ENCODE results near the gene RHBDL1. TPM values are rescaled to one million over a fixed set of nuclear protein-coding genes. Genes with fewer than 3 reads are reported as not detected.
A peak's percentile ranks its signal among the peaks of the same experiment; 100 is the strongest.

The RHBDL1 gene
- total RNA-seq, 1 experiment from 2014 or later = 12.7 TPM

GRCh38 chr16:662095-662494, 13.4 kb upstream of the RHBDL1 start:
- no peak for ATAC-seq
- no TSS peak for BruUV-seq (replicated peaks)
- Histone ChIP-seq H3K27me3 (ENCODE audit: insufficient read depth, low read length) (no peaks in the 10 kb centered on the region), H3K79me2 (ENCODE audit: insufficient read depth, low read length) (no peaks in the 10 kb centered on the region), H3K9ac (ENCODE audit: low read length) (no peak overlapping the region), H3K9me2 (ENCODE audit: insufficient read depth) (no peaks in the 10 kb centered on the region), H2AFZ (ENCODE audit: low read depth, low read length, poor library complexity, severe bottlenecking) (no peak overlapping the region), H3K4me2 (ENCODE audit: low read length) (no peak overlapping the region), H3K4me3 (replicated peaks in 1 of 2; ENCODE audit: low read depth in 1 of 2, low read length in 2 of 2) (no peak overlapping the region), H3K27ac (ENCODE audit: low read depth, low read length) (no peak overlapping the region; the same call in 1 of the 2 replicates), H3K36me3 (ENCODE audit: control insufficient read depth in 1 of 2, insufficient read depth in 2 of 2, low read length in 2 of 2) (no peaks in the 10 kb centered on the region), H3K9me3 (ENCODE audit: control insufficient read depth in 1 of 2, insufficient read depth in 1 of 2, low read depth in 1 of 2, low read length in 2 of 2) (no peaks in the 10 kb centered on the region), H3K4me1 (ENCODE audit: control insufficient read depth in 1 of 2, insufficient read depth in 2 of 2, low read length in 2 of 2) (peaks cover 3 to 9% of the 10 kb centered on the region in 2 experiments; a peak in 2 of 4 replicates), H4K20me1 (ENCODE audit: insufficient read depth) (no peaks in the 10 kb centered on the region)
- ChIA-PET CTCF (no interaction called here), POLR2A (no interaction called here), RAD21 (ENCODE audit: low non-redundant PET in 1 of 2, low total read pairs in 2 of 2, uncharacterized antibody in 2 of 2, unreplicated experiment in 2 of 2) (no interaction called here)
- DNase-seq (ENCODE audit: low read depth, low spot score) = no peak
- no peak for TF ChIP-seq JUND (IDR thresholded peaks at IDR 0.05)
- no peak for TF ChIP-seq POLR2AphosphoS5 (IDR thresholded peaks at IDR 0.05; ENCODE audit: low read depth, low read length)
- no peak for TF ChIP-seq CBX3 (IDR thresholded peaks at IDR 0.05; ENCODE audit: low read depth)
- TF ChIP-seq EZH2 (IDR thresholded peaks at IDR 0.05) = no peak
- TF ChIP-seq TCF7L2 (IDR thresholded peaks at IDR 0.05; ENCODE audit: borderline replicate concordance, extremely low read depth, insufficient read depth, insufficient read length) = no peak
- intact Hi-C loops (cut with micrococcal nuclease) = no loop called here

GRCh38 chr16:662597-662996, 12.9 kb upstream of the RHBDL1 start:
- H3K9me2 ChIP-seq (ENCODE audit: insufficient read depth) = no peaks in the 10 kb centered on the region
- peaks cover 3 to 12% of the 10 kb centered on the region in 2 experiments; a peak in 2 of 4 replicates for H3K4me1 ChIP-seq (ENCODE audit: control insufficient read depth in 1 of 2, insufficient read depth in 2 of 2, low read length in 2 of 2)
- H3K27ac ChIP-seq (ENCODE audit: low read depth, low read length) = no peak overlapping the region
- no peak overlapping the region for H3K4me3 ChIP-seq (replicated peaks in 1 of 2; ENCODE audit: low read depth in 1 of 2, low read length in 2 of 2)
- H3K9me3 ChIP-seq (ENCODE audit: control insufficient read depth in 1 of 2, insufficient read depth in 1 of 2, low read depth in 1 of 2, low read length in 2 of 2) = no peaks in the 10 kb centered on the region
- ATAC-seq (no peak), DNase-seq (ENCODE audit: low read depth, low spot score) (no peak)
- H3K4me2 ChIP-seq (ENCODE audit: low read length) = no peak overlapping the region
- ChIA-PET CTCF (no interaction called here), POLR2A (no interaction called here), RAD21 (ENCODE audit: low non-redundant PET in 1 of 2, low total read pairs in 2 of 2, uncharacterized antibody in 2 of 2, unreplicated experiment in 2 of 2) (no interaction called here)
- intact Hi-C loops (cut with micrococcal nuclease) = no loop called here
- no peak overlapping the region for H2AFZ ChIP-seq (ENCODE audit: low read depth, low read length, poor library complexity, severe bottlenecking)
- H3K27me3 ChIP-seq (ENCODE audit: insufficient read depth, low read length) = no peaks in the 10 kb centered on the region
- H3K36me3 ChIP-seq (ENCODE audit: control insufficient read depth in 1 of 2, insufficient read depth in 2 of 2, low read length in 2 of 2) = no peaks in the 10 kb centered on the region
- H4K20me1 ChIP-seq (ENCODE audit: insufficient read depth) = no peaks in the 10 kb centered on the region
- H3K9ac ChIP-seq (ENCODE audit: low read length) = no peak overlapping the region
- BruUV-seq (replicated peaks) = TSS peak; percentile 29
- no peak for TF ChIP-seq EZH2phosphoT487 (IDR thresholded peaks at IDR 0.05; ENCODE audit: borderline replicate concordance)
- TF ChIP-seq ELF1 (IDR thresholded peaks at IDR 0.05; ENCODE audit: borderline replicate concordance, low read depth) = no peak
- no peak for TF ChIP-seq FOSL1 (IDR thresholded peaks at IDR 0.05; ENCODE audit: low read depth)
- no peak for TF ChIP-seq CEBPB (IDR thresholded peaks at IDR 0.05; ENCODE audit: low read depth)
- TF ChIP-seq CBX3 (IDR thresholded peaks at IDR 0.05; ENCODE audit: low read depth) = no peak
- no peak for TF ChIP-seq ZNF274 (IDR thresholded peaks at IDR 0.05; ENCODE audit: low read depth, low read length)
- TF ChIP-seq SRF (IDR thresholded peaks at IDR 0.05; ENCODE audit: low read depth) = no peak
- no peak for TF ChIP-seq POLR2AphosphoS5 (IDR thresholded peaks at IDR 0.05; ENCODE audit: low read depth, low read length)
- no peak for TF ChIP-seq SP1 (IDR thresholded peaks at IDR 0.05; ENCODE audit: low read depth)
- TF ChIP-seq YY1 (IDR thresholded peaks at IDR 0.05; ENCODE audit: extremely low read depth, insufficient replicate concordance, low read depth, low read length) = no peak
- no peak for TF ChIP-seq ZFX (IDR thresholded peaks at IDR 0.05)
- TF ChIP-seq TCF7L2 (IDR thresholded peaks at IDR 0.05; ENCODE audit: borderline replicate concordance, extremely low read depth, insufficient read depth, insufficient read length) = no peak
- no peak for TF ChIP-seq EZH2 (IDR thresholded peaks at IDR 0.05)
- no peak for TF ChIP-seq RAD21 (IDR thresholded peaks at IDR 0.05; ENCODE audit: low read depth)
- TF ChIP-seq REST (IDR thresholded peaks at IDR 0.05; ENCODE audit: low read depth) = no peak
- H3K79me2 ChIP-seq (ENCODE audit: insufficient read depth, low read length) = no peaks in the 10 kb centered on the region

Data from HCT116 (cell line).